ENCODE data around the gene SERPINA4. TPM values are rescaled to one million over a fixed set of nuclear protein-coding genes. Genes with fewer than 3 reads are reported as not detected.

SERPINA4 gene
- total RNA-seq, 1 donor from 2014 or later, result not detected

DNA sequence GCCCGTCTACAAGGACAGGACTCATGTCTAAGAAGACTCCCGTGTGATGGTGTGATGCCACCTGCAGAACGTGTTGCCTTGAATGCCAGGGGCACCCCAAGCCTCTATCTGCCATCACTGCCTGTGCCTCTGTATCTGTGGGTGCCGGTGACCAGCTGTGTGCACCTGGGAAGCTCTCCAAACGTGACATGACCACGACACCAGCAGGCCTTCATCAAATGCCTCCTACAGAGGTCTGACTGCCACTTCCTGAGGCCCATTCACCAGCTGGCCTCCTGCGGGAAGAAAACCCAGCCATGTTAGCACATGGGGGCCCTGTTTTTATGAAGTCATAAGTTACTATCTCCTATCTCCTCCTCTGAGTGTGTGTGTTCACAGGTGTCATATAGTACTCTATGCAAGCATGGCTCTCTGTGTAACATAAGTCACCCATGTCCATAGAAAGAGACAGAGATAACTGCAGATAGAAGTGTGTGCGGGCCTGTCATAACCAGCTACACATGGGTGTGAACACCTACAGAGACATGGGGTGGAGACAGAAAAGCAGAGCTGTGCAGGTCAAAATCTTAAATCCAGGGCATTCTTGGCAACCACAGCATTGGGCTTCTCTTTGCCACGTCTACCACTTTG lies 18.3 kb upstream of the SERPINA4 start:
- ChIA-PET POLR2A (no interaction called here), CTCF (no interaction called here)
- Mint-ChIP-seq H3K27me3 (peaks cover 7% of the 10 kb centered on the region), H3K9me3 (peaks cover 2% of the 10 kb centered on the region), H3K27ac (no peak overlapping the region), H3K36me3 (ENCODE audit: low read depth) (no peaks in the 10 kb centered on the region), H3K4me3 (no peak overlapping the region), H3K4me1 (no peaks in the 10 kb centered on the region)
- intact Hi-C loops (cut with micrococcal nuclease), result no loop called here
- DNase-seq (no peak), ATAC-seq (ENCODE audit: low read depth) (no peak)
- TF ChIP-seq, protein P1, sequence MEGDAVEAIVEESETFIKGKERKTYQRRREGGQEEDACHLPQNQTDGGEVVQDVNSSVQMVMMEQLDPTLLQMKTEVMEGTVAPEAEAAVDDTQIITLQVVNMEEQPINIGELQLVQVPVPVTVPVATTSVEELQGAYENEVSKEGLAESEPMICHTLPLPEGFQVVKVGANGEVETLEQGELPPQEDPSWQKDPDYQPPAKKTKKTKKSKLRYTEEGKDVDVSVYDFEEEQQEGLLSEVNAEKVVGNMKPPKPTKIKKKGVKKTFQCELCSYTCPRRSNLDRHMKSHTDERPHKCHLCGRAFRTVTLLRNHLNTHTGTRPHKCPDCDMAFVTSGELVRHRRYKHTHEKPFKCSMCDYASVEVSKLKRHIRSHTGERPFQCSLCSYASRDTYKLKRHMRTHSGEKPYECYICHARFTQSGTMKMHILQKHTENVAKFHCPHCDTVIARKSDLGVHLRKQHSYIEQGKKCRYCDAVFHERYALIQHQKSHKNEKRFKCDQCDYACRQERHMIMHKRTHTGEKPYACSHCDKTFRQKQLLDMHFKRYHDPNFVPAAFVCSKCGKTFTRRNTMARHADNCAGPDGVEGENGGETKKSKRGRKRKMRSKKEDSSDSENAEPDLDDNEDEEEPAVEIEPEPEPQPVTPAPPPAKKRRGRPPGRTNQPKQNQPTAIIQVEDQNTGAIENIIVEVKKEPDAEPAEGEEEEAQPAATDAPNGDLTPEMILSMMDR (IDR thresholded peaks at IDR 0.05), result no peak

GRCh38 chr14:94543449-94544124 lies 17.7 kb upstream of the SERPINA4 start:
- CTCF ChIA-PET, result no interaction called here
- POLR2A ChIA-PET, result no interaction called here
- no peak overlapping the region for H3K27ac Mint-ChIP-seq
- H3K4me1 Mint-ChIP-seq, result no peaks in the 10 kb centered on the region
- DNase-seq (no peak), ATAC-seq (ENCODE audit: low read depth) (no peak)
- H3K27me3 Mint-ChIP-seq, result peaks cover 6% of the 10 kb centered on the region
- no peak overlapping the region for H3K4me3 Mint-ChIP-seq
- H3K36me3 Mint-ChIP-seq (ENCODE audit: low read depth), result no peaks in the 10 kb centered on the region
- TF ChIP-seq, protein P1 (IDR thresholded peaks at IDR 0.05), result no peak
- peaks cover 2% of the 10 kb centered on the region for H3K9me3 Mint-ChIP-seq
- intact Hi-C loops (cut with micrococcal nuclease), result no loop called here

- ChIA-PET CTCF (no interaction called here), POLR2A (no interaction called here)
- TF ChIP-seq, protein P1 (IDR thresholded peaks at IDR 0.05), result no peak
- no peak for ATAC-seq (ENCODE audit: low read depth)
- H3K4me3 Mint-ChIP-seq, result no peak overlapping the region
- H3K27ac Mint-ChIP-seq, result no peak overlapping the region
- DNase-seq, result no peak
- H3K36me3 Mint-ChIP-seq (ENCODE audit: low read depth), result no peaks in the 10 kb centered on the region
- no peaks in the 10 kb centered on the region for H3K4me1 Mint-ChIP-seq
- H3K27me3 Mint-ChIP-seq, result peaks cover 2% of the 10 kb centered on the region
- peaks cover 2% of the 10 kb centered on the region for H3K9me3 Mint-ChIP-seq
- intact Hi-C loops (cut with micrococcal nuclease), result no loop called here
Measured at GRCh38 chr14:94544726-94545125, 16.5 kb upstream of the SERPINA4 start.

GRCh38 chr14:94545131-94545841 lies 16.0 kb upstream of the SERPINA4 start:
- Mint-ChIP-seq H3K27ac (no peak overlapping the region), H3K36me3 (ENCODE audit: low read depth) (no peaks in the 10 kb centered on the region), H3K27me3 (peaks cover 2% of the 10 kb centered on the region), H3K4me3 (no peak overlapping the region), H3K9me3 (peaks cover 2% of the 10 kb centered on the region), H3K4me1 (no peaks in the 10 kb centered on the region)
- TF ChIP-seq, protein P1 (IDR thresholded peaks at IDR 0.05), result no peak
- ATAC-seq (ENCODE audit: low read depth) (no peak), DNase-seq (no peak)
- intact Hi-C loops (cut with micrococcal nuclease), result no loop called here
- CTCF ChIA-PET, result no interaction called here
- POLR2A ChIA-PET, result no interaction called here

DNA sequence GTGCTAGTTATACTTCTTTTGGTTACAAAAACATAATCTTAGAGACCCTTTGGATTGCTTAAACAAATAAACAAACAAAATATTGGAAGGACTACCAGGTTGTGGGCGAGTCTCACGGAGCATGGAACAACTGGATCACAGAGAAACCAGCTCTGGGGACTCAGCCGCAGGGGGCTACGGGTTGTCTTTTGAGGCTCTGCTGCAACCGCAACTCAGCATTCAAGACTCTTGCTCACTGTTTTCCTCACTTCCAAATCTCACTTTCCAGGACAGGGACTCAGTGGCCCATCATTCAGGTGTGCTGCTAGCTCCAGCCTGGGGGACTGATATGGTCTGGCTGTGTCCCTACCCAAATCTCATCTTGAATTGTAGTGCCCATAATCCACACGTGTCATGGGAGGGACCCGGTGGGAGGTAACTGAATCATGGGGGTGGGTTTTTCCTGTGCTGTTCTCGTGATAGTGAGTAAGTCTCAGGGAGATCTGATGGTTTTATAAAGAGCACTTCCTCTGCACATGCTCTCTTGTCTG lies 14.0 kb upstream of the SERPINA4 start:
- no peak for ATAC-seq (ENCODE audit: low read depth)
- H3K9me3 Mint-ChIP-seq, result peaks cover 2% of the 10 kb centered on the region
- DNase-seq, result no peak
- ChIA-PET POLR2A (no interaction called here), CTCF (no interaction called here)
- TF ChIP-seq, protein P1 (IDR thresholded peaks at IDR 0.05), result no peak
- no peak overlapping the region for H3K27ac Mint-ChIP-seq
- no peaks in the 10 kb centered on the region for H3K36me3 Mint-ChIP-seq (ENCODE audit: low read depth)
- H3K4me3 Mint-ChIP-seq, result no peak overlapping the region
- no peaks in the 10 kb centered on the region for H3K4me1 Mint-ChIP-seq
- H3K27me3 Mint-ChIP-seq, result peaks cover 5% of the 10 kb centered on the region
- intact Hi-C loops (cut with micrococcal nuclease), result no loop called here

Measured in activated B cell treated with CpG ODN at 0.5 μM for 24 hours (primary cell).